Stimulated activated CD8-positive, alpha-beta memory T cell treated with anti-CD3 and anti-CD28 coated beads, Interleukin-12 subunit alpha, Interleukin-12 subunit beta, amount 100 ng/mL, for 1 hour (primary cell): Measurements from ENCODE around the gene HMCN1.
"Not testable (repeated sequence)": the region's sequence is repeated elsewhere in the genome, so short reads cannot be mapped to it uniquely, and the experiment has no call there.

Experiments used
- DNase-seq: peaks from one replicate; pipeline ENCODE4 v3.0.0-alpha.2; 2020; ENCODE audit warnings: low read depth

HMCN1 gene

GRCh38 chr1:186202776-186203175 lies 468.6 kb downstream of the HMCN1 start:
- DNase-seq = no peak

GRCh38 chr1:186206048-186206570 lies 471.9 kb downstream of the HMCN1 start:
- DNase-seq = no peak

GRCh38 chr1:186207391-186208085 lies 473.3 kb downstream of the HMCN1 start:
- DNase-seq = no peak

GRCh38 chr1:186208405-186209129 lies 474.4 kb downstream of the HMCN1 start:
- DNase-seq = no peak

DNA sequence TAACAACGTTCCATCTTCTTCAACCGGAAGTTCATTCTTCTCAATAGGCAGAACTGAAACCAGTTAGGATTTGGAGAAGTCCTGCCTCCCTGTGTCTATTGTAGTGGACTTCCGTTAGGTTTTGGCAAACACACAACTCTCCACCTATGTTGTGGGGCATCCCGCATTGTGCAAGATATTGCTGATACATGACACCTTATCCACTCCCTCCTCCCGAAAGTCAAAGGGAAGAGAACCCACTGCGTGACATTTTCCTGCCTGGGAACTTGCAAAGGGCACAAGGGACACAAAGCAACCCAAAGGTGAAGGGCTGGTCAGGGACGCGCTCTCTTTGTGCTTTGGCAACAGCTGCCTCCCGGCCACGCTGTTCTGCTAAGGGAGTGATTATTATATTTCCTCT lies 476.1 kb downstream of the HMCN1 start:
- DNase-seq = no peak

- not testable (repeated sequence) for DNase-seq
Measured at GRCh38 chr1:186211583-186211982, 477.4 kb downstream of the HMCN1 start.

DNA sequence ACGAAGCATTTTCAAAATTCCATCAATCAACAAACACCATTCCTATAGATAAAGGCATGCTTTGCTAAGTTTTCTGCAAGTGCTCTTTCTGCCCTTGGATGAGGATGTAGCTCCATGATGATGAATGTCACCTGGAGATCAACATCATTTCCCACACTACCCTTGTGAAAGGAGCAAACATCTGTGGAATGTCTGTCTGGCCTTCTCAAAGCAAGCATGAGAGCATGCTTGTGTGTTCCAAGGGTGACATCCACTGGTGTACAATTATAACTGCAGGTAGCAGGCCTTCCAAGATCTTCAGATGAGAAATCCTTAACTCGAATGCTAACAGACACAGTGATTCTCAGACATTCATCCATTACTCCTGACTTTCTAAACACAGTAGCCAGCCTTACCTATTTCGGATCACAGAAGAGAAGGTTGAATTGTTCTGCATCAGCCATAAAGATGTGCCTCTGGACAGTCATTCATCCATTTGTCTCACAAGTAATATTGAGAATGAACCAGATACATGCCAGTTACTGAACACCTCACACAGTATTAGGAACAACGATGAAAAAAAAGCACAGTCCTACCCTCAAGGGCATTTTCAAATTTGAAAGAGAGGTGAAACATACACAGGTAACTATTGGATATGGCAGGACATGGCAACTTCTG lies 478.5 kb downstream of the HMCN1 start:
- DNase-seq = no peak

- DNase-seq = no peak
Measured at GRCh38 chr1:186213225-186213607, 479.0 kb downstream of the HMCN1 start.

- no peak for DNase-seq
Measured at GRCh38 chr1:186214791-186215190, 480.6 kb downstream of the HMCN1 start.

DNA sequence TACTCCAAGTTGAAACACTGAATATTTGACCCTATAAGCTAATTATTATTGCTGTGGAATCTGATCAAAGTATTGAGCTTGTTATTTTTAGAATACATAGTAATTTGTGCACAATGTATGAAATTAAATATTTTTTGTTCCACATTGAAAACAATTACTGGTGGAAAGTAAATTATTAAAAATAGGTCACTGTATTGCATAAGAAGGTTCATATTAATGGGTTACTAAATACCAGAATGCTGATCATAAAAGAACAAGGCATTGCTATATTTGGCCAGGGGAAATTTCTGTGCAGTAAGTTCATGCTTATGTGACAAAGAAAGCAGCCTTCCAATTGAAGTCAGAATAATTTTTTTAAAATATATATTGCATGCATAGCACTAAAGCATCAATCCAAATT lies 481.4 kb downstream of the HMCN1 start:
- DNase-seq = no peak

GRCh38 chr1:186218654-186219352 lies 484.6 kb downstream of the HMCN1 start:
- no peak for DNase-seq

DNA sequence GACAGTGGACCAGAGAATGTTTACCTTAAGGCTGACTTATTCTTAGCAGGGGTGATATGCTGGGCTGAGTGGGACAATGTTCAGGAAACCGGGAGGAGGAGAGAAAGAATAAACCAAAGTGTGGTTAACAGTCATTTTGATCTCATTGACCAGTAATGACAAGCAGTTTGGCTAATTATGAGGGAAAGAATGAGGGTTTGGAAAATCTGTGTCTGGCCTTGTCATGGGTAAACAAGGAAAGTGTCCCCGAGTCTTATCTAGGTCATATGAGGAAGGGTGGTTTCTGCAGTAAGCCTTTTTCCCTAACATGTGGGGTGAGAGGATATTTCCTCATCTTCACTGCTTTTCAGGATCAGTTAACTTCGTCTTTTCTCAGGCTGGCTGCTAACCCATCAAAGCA lies 485.9 kb downstream of the HMCN1 start:
- no peak for DNase-seq

DNA sequence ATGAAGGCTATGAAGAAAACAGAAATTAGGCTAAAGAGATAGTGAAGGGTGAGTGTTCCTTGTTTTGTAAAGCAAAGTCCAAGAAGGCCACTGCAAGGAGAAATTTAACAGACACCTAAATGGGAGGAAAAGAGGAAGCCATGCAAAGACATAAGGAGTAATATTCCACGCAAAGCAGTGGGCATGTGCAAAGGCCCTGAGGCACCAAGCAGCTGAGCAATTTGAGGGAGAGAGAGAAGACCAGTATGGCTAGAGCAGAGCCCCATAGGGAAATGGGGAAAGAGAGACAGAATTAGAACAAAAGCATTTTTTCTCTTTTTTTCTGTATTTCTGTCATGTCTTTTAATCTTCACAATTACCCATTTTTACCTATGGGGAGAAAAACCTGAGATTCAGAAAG lies 486.7 kb downstream of the HMCN1 start:
- DNase-seq = no peak

GRCh38 chr1:186225096-186225495 lies 490.9 kb downstream of the HMCN1 start:
- DNase-seq = no peak

GRCh38 chr1:186228749-186229148 lies 494.6 kb downstream of the HMCN1 start:
- DNase-seq = no peak

- DNase-seq = no peak
Measured at GRCh38 chr1:186231861-186232436, 497.8 kb downstream of the HMCN1 start.

GRCh38 chr1:186234976-186235686 lies 500.9 kb downstream of the HMCN1 start:
- no peak for DNase-seq

DNA sequence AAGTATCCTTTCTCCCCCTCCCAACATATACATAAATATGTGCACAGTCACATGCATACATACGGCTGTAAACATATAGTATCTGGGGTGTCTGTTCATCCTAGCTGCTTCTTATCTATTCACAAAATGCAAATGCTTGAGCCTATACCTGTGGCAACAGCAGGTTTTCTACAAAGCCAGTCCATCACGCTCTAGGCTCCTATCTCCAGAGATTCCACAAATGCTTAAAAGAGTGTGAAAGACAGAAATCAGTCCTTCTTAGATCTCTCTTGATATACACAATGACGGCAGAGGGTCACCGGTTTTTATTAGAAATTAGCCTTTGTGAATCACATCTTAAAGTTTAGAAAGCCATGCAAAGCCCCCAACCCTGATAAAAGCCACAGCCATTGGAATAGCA lies 501.5 kb downstream of the HMCN1 start:
- no peak for DNase-seq

GRCh38 chr1:186236921-186237320 lies 502.7 kb downstream of the HMCN1 start:
- DNase-seq = no peak

DNA sequence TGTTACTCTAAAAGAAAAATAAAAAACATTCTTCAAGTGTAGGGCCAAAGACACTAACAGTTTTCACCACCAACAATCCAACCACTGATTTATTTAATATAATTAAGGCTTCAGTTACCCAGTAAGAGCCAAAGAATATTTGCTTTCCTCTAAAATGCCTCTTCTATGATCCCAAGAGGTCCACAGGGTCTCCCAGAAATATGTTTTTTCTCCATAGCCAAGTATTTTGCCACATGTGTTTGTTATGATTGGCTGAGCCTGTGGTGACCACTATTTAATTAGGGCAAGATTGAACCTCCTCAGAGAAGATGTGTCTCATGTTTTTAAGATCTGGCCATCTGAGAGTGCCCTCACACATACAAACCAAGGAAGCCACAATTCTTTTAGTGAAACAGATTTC lies 505.0 kb downstream of the HMCN1 start:
- DNase-seq = no peak

DNA sequence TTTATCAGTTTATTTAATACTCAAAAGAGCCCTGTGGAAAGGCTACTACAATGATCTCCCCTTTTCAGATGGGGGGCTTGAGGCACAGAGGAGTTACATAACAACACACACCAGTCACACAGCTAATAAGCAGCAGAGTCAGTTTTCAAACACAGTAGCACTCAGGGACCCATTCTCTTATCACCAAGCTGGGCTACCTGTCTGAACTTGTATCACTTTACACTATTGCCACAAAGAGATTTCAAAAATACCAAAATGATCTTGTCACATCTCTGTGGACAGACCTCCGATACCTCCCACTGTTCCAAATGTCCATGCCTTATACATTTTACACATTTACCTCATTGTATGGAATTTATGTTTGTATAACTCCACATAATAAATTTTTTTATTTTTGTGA lies 506.2 kb downstream of the HMCN1 start:
- DNase-seq = no peak
